HG03521 (cell line): Measurements from ENCODE around the gene SYT5.
"Not testable (repeated sequence)": the region's sequence is repeated elsewhere in the genome, so short reads cannot be mapped to it uniquely, and the experiment has no call there.

Source experiments
- ATAC-seq: cut with Tn5 transposase; IDR thresholded peaks from one replicate; pipeline ENCODE4 v1.9.1; 2021; ENCODE audit warnings: mild to moderate bottlenecking, moderate library complexity; ENCODE audit not compliant: unreplicated experiment

SYT5 gene

DNA sequence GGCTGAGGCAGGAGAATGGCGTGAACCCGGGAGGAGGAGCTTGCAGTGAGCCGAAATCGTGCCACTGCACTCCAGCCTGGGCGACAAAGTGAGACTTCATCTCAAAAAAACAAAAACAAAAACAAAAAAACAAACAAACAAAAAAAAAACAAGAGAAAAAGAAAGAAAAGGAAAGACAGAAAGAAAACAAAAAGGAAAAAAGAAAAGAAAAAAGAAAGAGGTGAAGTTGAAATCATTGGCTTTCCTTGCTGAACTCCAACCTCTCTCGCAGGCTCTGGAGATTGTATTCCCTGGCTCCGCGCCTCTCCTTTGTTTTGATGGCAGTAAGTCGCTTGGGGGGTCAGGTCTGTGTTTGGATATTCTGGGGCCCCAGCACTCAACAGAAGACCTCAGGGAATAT lies 7.8 kb downstream of the SYT5 start:
- ATAC-seq = not testable (repeated sequence)

DNA sequence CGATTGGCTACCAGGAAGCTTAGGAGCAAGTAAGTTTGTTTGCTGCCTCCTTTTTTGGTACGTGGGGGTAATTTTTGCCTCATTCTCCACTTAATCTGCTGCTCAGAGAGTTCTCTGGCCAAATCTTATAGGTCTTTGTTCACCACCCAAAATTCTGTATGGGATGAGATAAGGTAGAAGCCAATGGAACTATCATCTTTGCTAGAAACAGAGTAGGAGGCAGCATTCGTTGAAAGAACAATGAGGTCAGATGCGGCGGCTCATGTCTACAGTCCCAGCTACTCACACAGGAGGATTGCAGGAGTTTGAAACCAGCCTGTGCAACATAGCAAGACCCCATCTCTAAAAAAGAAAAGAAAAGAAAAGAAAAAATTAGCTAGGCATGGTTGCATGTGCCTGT lies 8.6 kb downstream of the SYT5 start:
- no peak for ATAC-seq

GRCh38 chr19:55169136-55169535 lies 11.0 kb downstream of the SYT5 start:
- ATAC-seq = no peak

- ATAC-seq = no peak
Measured at GRCh38 chr19:55166530-55167268, 13.4 kb downstream of the SYT5 start, which contains the start of gene DNAAF3. TSS of gene DNAAF3 (minus strand) at chr19:55166613. CDS start at chr19:55166413, 200 bp downstream.

- no peak for ATAC-seq
Measured at GRCh38 chr19:55165952-55166529, 14.0 kb downstream of the SYT5 start.

DNA sequence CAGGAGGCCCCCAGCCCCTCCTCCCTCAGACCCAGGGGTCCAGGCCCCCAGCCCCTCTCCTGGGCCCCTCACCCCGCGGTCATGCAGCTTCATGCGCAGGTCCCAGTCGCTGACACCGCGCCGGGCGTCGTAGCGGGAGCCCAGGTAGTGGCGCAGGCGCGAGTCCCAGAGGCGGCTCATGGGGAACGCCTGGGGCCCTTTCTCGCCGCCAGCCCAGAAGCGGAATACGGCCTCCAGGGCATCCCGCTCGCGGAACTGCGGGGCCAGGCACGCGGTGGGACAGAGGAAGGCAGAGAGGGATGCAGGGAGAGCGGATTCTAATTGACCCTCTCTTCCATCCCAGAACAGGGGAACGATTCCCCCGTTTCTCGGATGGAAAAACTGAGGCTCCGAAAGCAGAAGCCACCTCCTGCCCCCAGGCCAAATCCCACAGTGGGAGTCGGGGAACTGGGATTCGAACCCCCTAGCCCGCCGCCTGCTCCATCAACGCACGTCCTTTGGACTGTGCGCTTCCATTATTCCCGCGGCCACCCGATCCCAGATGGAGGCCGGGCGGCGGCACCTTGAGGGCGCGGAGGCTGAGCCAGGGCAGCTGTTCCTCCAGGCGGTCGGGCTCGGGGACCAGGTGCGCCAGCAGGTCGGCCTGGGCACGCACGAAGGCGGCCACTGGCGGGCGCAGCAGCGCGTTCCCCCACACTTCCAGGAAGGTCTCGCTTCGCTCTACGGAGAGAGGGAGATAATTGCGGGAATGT lies 18.3 kb downstream of the SYT5 start:
- no peak for ATAC-seq

- ATAC-seq = no peak
Measured at GRCh38 chr19:55160986-55161365, 19.1 kb downstream of the SYT5 start.

GRCh38 chr19:55160128-55160985 lies 19.7 kb downstream of the SYT5 start:
- ATAC-seq = no peak

DNA sequence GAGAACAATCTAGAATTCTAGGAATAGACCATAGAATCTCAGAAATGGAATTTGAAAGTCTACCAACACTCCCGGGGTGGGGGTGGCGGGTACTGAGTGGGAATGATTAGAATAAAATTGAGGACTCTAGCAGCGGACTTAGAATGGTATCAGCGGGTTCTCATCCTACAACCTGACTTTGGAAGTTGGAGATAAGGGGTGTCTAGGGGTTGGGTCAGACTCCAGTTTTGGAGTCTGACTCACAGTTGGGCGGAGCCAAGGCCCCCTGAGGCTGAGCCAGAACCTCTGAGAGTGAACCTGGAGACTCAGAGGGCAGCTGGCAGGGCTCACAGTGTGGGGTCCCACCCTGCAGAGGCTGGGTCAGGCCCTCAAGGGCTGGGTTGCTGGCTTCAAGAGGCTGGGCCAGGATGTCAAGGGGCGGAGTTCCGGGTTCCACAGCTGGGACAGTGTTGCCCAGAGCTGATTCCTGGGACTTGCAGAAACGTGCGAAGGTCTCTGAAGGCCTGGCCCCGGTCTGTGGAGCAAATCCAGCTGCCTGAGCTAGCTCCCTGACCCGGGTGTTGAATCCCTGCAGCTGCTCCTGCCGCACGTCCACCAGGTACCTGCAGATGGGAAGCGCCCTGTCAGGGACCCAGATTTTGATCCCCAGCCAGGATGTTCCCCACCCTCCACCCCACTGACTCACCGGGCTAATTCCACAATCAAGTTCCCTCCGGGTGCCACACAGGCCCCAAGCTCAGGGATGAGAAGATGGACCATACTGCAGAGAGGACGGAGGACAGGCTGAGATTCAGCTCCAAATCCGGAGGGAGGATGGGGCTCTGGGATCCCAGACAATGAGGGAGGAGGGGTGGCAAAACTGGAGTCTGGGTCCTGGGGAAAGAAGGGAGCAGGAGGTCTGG lies 21.0 kb downstream of the SYT5 start:
- ATAC-seq = no peak

DNA sequence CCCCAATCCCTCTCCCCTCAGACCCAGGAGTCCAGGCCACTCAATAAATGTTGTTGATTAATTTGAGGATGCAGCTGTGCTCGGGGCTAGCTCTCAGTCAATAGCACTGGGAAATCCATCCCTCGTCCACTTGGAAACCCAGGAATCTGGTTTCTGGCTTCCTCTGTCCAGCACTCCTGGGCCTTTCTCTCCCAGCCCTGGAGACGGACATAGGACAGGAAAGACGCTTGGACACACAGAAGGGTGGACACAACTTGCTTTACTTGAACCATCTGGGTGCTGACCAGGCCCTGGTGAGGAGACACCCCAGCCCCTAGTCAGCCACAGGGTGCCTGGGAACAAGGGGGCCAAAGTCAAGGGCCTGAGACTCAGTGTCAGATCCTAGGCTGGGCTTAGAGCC lies 21.7 kb downstream of the SYT5 start:
- no peak for ATAC-seq

DNA sequence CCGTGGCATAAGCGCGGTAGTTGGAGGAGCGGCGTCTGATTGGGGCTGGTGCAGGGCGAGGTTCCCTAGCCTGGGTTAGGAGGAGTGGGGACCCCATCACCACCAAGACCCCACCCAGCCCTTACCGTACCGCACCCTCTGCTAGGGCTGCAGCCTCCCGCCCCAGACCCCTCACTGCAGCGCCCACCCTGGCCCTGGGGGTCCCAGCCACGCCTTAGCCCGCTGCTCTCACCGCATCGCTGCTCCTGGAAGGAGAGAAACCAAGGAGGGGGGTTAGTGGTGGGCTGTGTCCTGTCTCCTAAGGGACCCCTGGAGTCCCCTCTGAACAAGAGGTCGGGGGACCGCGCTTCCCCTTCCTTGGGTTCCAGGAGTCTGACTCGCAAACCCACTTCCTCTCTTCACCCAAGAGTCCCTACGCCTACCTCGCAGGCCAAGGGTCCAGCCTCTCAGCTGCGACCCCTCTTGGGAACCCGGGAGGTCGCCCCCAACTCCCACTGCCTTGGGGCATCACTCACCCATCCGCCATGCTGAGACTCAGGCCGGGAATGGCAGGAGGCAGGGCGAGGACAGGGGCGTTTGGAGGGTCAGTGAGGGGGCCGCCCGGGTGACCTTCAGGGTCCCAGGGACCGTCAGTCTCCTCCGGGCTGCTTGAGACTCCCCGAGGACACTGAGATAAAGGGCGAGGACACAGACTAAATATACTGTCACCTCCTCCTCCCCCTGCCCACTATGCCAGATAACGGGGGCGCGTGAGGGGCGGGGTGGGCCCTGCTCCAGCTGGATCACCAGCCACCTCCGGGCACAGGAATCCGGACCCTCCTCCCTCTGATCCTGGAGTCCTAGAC lies 22.8 kb downstream of the SYT5 start, which contains the start of gene TNNI3:
TNNI3 (minus strand) TSS at position 669 of the 845 bp plus-strand sequence; CDS start at position 526, 143 bp downstream.
- no peak for ATAC-seq

DNA sequence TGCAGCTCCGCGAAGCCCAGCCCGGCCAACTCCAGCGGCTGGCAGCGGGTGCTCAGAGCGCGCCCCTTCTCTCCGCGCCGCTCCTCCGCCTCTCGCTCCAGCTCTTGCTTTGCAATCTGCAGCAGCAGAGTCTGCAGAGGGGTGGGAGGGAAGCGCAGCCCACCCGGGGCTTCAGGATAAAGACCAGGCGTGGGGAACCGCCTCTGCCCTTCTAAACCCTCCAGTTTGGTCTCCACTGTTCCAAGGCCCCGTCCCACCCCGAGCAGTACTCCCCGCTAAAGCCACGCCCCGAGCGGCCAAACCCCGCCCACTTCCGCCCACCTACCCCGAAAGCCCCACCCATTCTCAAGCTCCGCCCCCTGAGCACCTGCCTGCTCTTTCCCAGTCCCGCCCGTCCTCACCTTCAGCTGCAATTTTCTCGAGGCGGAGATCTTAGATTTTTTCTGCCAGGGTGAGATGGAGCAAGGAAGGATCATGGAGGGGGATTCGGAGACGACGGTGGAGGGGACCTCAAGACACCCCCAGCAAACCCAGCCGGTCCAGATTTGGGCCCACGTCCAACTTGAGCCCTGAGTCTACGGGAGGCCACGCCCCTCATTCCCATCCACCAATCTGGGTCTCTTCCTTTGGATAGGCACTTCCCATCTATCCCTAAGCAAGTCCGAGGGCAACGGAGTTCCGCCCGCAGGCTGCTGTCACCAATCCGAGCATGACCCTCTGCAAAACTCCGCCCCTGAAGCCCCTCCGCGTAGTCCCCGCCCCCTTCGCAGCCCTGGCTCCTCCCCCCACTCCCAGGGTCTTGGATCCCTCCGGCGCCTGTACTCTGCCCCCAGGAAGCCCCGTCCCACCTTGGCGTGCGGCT lies 23.7 kb downstream of the SYT5 start:
- ATAC-seq = no peak

DNA sequence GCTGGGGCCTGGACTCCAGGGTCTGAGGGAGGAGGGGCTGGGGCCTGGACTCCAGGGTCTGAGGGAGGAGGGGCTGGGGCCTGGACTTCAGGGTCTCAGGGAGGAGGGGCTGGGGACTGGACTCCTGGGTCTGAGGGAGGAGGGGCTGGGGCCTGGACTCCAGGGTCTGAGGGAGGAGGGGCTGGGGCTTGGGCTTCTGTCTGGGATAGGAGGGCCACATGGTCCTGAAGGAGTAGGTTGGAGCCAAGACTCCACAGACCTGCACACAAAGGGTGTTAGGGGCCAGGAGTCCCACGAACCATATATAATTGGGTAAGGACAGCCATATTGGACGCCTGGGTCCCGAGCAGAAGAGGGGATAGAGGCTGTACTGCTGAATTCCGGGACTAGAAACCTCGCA lies 24.3 kb downstream of the SYT5 start:
- not testable (repeated sequence) for ATAC-seq

DNA sequence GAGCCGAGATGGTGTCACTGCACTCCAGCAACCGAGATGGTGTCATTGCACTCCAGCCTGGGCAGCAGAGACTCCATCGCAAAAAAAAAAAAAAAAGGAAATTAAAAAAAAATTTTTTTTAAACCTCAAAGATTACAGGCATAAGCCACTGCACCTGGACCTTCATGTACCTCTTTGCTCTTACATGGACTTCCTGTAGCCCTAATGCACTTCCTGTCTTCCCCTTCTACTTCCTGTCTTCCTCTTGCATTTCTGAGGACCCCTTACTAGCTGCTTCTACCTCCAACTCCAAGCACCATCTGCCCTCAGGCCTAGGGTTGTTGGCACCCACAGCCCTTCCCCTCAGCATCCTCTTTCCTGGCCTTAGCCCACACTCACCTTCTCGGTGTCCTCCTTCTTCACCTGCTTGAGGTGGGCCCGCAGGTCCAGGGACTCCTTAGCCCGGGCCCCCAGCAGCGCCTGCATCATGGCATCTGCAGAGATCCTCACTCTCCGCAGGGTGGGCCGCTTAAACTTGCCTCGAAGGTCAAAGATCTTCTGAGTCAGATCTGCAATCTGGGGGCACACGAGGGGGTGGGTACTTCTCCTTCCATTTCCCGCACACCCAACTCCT lies 26.3 kb downstream of the SYT5 start:
- no peak for ATAC-seq

DNA sequence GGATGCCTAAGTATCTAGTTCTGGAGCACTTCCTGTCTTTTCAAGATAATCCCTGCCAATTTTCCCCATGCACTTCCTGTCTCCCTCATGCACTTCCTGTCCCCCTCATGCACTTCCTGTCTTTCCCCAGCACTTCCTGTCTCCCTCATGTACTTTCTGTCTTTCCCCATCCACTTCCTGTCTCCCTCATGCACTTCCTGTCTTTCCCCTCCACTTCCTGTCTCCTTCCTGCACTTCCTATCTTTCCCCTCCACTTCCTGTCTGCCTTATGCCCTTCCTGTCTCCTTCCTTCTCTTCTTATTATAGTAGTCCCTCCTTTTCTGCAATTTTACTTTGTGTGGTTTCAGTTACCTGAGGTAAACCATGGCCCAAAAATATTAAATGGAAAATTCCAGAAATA lies 28.1 kb downstream of the SYT5 start:
- no peak for ATAC-seq

DNA sequence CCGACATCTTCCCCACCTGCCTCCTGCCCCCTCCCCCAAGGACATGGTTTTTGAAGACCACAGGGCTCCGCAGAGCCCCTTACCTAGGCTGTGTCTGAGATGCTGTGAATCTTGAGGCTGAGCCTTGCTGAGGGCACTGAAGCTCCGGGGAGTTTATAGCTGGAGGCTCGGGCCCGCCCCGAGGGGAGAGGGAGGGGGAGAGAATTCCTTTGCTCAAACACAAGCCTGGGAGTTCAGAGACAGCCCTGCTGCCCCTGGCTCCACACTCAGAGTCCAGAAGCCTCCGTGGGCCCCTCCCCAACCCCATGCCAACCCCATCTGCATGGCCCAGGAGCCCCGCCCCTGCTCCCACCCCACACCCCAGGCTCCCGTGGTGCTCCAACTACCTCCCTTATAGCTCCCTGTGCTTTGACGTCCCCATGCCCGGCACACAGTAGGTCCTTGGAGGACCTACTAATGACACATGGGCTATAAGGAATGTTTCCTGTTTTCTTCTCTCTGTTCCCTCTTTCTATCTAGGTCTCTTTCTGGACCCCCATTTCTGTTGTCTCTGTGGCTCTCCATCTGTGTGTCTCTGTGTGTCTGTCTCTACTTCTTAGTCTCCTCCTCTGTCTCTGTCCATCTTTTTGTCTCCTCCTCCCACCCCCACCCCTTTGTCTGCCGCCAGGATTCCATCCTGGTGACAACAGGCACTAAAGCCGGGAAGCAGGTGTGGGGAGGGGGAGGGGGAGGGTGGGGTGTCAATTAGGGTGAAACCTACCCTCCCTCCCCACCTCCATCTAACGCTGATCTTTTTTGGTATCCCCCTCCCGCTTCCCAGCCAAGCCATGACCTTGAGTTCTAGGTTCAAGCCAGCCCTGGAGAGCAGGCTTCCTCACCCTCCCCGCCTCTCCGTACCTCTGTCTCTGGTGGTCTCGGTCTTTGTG lies 30.7 kb downstream of the SYT5 start, which contains the start of gene TNNT1:
TNNT1 (minus strand) TSS at position 129 of the 926 bp plus-strand sequence. CDS start 2,049 bp downstream, outside the sequence.
- ATAC-seq = no peak
